EH (cell line): ENCODE results near the gene EIPR1.

Experiments used
- DNase-seq: peaks from one replicate; pipeline ENCODE4 v3.0.0-alpha.2; 2015; ENCODE audit warnings: low read depth

EIPR1 gene

DNA sequence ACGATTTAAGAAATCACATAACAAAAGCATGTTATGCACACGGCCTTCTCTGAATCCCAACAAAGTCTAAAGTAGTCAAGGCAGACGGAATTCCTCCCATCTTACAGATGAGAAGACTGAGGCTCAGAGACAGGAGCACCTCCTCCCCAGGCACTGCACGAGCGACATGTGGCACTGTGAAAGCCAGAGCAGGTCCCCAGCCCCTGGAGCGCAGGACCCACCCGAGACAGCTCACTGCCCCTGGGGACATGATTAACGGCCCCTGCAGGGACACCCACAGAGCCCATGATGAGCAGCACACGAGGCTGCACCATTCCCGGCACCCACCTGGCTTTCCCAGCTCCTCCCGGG lies 53.6 kb downstream of the EIPR1 start:
- DNase-seq = no peak

DNA sequence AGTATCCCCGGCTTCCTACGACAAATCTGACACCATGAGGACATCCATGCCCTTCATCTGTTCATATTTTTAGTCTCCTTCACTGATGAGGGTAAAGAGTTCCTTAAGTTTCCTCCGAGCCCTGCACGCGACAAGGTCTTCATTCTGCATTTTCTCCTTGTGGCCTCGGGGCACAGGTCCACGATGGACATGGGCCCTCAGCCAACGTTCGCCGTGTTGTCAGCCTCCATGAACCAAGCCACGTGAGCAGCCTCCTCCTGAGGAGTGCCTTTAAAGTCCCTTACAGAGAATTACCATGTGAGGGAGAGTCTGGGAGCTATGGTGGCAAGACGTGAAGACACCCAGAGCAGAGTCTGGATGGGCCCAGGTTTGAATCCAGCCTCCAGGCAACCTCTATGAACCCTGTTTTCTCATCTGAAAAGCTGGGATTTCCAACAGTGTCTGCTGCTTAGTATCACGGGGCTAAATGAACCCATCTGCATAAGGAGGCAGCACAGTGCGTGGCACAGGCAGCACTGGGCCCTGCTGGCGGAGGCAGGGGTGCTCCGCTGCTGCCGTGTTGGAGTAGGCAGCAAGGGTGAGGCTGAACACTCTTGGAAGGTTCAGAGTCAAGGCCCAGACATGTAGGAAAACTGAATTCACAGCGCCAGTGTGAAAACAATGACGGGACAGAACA lies 54.1 kb downstream of the EIPR1 start:
- DNase-seq = no peak

DNA sequence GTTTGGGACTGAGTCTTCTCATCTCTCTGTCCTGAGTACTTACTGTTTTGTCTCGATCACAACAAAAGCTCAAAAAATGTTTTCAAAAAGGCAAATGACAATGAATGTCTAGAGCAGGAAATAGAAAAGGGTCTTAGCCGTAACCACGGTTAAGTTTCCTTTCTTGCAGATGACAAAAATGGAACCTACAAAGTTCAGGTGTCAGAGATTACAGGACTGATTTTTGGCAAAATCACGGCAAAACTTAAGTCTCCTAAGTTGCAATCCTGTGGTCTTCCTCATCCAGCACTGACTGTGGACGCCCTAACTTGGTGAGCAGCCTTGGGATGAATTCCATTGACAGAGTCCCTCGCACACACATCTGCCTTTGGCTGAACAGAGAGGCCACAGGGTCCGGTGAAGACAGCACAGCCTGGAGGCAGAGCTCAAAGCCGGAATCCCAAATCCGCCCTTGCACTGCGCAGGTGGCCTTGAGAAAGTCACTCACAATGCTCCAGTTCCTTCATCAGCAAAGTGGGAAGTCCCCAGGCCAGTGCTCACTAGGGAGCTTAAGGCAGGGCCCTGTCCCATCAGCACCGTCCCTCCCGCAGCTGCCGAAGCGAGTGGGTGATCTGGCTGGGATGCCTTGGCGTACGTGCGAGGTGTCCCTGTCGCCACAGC lies 55.2 kb downstream of the EIPR1 start:
- no peak for DNase-seq

DNA sequence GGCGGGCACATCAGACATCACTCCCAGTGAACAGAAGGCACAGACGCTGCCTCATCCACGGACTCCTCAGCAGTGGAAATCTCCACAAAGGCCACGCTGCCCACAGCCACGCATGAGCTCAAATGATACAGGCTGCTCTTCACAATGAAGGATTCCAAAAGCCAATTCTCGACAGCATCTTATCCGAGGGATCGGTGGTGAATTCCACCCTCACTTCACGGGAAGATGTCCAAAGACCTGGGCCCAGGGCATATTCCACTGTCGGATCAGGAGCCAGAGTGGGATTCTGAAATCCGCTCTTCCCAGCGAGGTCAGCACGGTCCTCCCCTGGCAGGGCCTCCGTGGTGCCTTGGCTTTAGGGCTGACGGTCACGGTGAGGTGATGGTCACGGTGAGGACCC lies 55.8 kb downstream of the EIPR1 start:
- DNase-seq = no peak

DNA sequence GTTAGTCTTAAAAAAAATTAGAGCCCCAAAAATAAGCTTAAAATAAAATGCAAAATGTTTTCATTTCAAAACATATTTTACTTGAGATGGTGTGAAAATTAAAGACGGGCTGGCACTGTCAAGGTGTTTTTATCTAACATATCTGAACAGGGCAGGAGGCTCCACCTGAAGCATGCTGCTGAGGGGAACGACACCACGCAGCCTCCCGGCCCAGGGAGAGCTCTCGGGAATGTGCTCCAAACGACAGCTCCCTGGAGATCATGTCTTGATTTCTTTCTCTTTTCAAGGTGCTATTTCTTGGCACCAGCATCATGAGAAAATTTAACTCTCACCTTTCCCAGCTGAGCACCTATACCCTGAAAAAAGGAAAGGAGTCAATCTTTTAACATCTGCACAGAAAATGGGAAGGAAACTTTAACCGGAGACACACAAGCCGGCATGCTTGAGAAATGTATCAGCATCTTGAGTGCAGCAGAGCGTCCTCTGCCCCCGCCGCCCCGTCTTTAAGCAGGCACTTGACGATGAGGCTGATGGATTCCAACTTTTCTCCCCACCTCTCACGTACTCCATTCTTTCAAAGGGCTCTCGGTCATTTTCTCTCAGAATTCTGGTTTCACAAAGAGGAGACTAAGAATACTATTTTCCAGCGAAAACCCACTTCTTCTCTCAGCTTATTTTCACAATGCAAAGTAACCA lies 56.6 kb downstream of the EIPR1 start:
- DNase-seq = no peak

DNA sequence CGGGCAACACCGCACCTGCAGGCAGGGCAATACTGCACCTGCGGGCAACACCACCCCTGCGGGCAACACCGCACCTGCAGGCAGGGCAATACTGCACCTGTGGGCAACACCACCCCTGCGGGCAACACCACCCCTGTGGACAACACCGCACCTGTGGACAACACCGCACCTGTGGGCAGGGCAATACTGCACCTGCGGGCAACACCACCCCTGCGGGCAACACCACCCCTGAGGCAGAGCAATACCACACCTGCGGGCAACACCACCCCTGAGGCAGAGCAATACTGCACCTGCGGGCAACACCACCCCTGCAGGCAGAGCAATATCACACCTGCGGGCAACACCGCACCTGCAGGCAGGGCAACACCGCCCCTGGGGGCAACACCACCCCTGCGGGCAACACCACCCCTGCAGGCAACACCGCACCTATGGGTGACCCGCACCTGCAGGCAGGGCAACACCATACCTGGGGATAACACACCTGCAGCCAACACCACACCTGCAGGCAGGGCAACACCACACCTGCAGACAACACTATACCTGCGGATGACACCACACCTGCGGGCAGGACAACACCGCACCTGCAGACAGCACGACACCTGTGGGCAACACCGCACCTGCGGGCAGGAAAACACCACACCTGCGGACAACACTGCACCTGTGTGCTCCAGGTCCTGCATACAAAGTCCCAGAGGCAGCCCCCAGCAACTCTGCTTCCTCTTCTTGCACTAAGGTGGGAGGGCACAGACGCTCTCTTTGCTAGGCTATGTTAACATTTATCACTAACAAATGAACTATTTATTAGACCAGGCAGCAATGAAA lies 57.7 kb downstream of the EIPR1 start:
- DNase-seq = no peak

DNA sequence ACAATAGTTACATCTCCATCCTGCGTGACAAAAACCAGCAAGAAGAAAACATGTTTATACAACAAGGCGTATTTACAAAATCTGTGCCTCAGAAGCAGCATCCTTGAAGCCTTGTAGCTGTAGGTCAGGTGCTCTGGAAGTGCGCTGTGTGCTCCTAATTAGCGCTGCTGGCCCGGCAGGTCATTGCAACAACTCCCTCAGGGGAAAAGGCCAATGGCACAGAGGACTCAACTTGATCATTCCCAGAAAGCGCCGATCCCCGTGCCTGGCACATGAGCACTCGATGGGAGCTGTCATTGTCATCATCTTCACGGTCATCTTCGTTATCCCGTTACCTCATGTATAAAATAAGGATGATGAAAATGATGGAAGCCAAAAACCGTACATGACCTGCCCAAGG lies 58.5 kb downstream of the EIPR1 start:
- no peak for DNase-seq

DNA sequence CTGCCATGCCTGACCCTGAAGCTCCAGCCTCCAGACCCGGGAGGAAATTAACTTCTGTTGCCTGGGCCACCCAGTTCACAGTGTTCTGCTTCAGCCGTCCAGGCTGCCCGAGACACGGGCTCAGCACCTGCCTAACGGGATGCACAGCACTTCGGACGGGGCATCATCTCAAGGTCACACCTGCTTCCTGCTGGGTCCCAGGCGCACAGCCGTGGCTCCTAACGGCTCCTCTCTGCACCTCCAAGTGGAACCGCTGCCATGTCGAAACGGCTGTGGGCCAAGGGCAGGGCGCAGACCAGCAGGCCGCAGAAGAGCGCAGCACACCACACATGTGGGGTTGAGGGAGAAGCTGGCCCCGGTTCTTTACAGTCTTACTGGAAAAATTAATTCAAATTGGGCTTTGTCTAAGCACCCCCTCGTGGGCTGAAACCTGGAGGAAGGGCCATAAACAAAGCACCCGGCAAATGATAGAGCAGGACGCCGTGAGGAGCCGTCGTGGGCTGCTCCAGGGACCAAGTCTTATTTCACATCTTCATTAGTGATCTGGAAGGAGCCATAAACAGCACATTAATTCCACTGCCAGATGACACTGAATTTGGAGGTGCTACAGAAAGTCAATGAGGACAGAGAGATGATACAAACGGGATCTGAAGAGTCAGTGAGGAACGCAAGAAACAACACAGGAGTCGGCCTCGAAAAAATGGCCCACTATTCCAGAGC lies 59.6 kb downstream of the EIPR1 start:
- DNase-seq = no peak

DNA sequence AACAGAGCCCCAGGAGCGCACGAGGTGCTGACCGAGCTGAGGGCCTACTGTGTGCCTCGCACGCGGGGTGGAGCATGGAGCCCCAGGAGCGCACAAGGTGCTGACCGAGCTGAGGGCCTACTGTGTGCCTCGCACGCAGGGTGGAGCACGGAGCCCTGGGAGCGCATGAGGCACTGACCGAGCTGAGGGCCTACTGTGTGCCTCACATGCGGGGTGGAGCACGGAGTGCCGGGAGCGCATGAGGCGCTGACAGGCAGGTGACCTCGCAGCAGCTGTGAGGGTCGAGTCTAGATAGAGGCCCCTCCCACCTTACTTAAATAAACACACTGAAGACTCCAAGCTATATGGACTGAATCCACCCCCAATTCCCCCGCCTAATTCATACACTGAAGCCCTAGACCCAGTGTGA lies 60.3 kb downstream of the EIPR1 start:
- no peak for DNase-seq

DNA sequence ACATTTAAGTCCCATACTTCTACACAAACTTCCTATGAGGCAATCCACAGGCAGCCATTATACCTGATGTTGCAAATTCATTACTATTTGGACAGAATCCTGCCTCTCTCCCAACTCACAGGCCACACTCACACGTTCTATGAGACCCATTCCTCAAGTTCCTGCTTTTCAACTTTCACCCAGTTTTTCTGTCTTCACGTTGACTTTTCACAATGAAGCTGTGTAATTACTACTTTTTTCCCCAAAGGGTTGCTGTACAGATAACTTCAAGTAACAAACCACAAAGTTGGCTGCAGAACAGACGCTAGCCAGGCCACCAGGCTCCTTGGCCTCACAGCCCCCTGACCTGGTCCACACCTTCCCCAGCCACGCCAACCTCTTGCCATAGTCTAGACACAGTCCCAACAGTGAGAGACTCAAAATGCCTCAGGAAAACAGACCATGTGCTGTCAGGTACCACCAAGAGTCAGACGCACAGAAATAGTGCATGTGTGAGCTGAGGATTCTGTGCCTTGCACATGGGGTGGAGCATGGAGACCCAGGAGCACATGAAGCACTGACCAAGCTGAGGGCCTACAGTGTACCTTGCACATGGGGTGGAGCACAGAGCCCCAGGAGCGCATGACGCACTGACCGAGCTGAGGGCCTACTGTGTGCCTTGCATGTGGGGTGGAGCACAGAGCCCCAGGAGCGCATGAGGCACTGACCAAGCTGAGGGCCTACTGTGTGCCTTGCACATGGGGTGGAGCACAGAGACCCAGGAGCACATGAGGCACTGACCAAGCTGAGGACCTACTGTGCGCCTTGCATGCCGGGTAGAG lies 61.0 kb downstream of the EIPR1 start:
- DNase-seq = no peak

DNA sequence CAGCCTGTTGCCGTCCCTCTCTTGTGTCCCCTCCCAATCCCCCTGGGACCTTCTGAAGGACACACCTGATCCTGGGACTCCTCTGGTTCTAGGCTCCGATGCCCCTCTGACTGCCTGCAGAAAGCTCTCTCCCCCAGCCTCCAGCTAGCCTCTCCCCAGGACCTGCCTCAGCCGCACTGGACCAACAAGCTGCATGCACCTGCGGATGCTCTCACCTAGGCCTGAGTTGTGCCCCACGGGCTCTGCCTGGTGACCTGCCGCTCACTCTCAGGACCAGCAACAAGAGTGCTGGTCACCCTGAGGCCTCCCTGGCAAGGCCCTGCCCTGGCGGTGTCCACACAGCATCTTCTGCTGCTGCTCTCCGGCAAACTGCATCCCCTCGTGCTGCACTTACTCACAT lies 63.0 kb downstream of the EIPR1 start:
- DNase-seq = no peak

DNA sequence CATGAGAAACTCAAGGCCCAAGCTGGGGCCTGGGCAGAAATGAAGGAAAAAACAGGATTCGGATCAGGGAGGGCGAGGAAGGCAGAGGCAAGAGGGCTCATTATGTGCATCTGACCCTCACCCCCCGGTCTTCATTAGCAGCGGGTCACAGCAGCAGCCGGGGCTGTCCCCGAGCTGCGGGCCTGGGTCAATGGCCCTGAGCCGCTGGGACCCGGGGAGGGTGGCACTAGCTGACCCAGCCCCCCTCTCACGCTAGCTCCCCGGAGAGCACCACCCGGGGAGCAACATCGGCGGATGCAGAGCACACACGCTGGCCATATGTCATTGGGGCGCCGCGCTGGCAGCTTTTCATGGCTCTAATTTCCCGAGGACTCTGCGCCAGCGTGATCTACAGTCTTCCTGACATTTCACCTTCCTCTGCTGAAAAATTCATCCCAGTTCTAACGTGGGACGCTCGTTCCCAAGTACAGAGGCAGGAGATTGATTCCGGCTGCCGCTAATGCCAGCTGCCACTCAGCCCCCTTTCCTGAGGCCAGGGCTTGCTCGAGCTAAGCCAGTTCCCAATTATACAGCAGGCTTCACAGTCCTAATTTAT lies 63.7 kb downstream of the EIPR1 start:
- peak; percentile 5 for DNase-seq

DNA sequence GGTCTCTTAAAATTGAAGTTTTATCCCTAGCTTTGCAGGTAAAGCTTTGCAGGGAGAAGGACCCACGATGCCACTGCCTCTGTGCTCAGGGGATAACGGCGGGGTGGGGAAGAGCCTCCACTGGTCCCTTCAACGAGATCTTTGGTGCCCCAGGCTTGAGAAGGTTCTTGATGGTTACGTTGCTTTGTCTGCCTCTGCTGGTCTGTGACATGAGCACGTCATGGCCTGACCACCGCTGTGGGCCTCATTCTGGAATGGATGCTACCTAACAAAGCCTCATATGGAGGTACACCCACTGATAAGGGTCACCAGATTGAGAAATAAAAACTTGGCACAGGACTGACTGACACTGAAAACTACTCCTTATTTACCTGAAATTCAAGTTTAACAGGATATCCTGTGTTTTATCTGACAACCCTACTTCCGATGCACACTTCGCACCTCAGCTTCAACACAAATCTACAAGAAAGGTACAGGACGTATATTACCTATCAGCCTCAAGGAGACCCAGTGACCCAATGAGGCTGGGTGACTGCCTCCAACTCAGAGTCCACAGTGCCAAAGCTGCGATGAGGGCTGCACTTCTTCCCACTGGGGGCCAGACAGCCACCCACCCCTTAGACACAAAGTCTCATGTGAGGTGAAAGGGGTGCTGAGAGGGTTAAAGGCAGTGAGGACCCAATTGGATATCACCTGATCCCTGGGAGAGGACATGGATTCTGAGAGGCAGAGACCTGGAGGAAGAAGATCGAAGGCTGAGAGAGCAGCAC lies 64.9 kb downstream of the EIPR1 start:
- DNase-seq = no peak

DNA sequence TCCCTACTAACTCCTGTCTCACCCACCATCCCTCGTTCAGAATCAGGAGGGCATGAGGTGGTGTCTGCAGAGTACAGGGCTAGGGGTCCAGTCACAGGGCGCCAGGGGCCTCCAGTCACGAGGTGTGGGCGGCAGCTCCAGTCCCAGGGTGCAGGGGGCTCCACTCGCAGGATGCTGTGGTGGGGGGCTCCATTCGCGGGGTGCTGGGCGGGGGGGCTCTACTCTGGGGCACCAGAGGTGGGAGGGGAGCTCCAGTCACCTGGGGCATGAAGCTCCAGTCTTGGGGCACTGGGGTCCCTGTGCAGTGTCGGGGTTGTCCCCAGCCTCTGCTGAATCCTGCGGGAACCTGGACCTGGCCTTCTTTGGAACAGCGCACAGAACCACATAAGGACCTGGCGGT lies 66.0 kb downstream of the EIPR1 start:
- no peak for DNase-seq

DNA sequence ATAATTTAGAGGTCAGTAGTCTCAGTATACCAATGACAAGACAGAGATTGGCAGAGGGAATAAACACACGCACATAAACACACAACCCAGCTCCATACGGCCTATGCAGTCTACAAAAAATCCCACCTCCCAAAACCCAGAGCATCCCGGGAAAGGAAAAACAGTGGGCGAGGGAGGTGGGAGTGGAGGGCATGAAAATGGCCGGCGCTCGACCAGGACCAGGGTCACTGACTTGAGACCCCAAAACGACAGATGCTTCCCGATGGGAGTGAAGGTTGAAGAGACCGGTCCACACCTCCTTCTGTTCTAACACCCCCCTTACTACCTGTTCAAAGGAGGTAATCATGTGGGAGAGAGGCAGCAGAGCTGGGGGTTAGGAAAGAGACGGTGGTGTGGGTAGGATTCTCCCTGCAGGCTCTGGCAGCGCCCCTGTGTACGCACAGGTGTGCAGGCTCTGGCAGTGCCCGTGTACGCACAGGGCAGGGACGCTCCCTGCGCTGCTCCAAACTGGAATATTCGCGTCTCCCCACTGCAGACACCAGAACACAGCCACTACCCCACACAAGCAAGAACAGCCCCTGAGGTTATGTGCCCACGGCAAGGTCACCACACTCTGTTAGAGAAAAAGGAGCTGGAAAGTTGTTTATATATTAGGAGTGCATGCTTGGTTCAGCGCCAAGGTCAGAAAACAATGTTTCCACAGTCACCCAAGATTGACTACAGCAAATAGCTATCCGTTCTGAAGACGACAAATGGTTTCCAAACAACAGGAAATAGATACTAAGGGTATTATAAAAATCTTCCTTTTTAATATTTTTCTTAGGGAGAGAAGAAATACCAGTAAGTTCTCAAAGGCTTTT lies 67.9 kb downstream of the EIPR1 start:
- no peak for DNase-seq

DNA sequence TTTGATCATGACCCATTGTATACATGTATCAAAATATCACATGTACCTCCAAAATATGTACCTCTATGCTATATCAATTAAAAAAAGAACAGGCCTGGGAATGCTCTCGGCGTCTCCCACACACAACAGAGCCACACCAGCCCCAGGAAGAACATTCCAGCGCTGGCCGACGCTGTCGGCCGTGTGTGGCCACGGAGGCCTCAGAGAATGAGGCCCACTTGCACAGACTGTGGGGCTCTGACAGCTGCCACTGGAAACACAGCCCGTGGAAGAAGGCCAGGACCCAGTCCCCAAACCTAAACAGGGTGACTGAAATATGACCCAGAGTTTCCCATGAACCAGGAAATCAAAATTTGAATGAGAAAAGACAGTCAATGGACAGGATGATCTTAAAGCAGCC lies 69.7 kb downstream of the EIPR1 start:
- no peak for DNase-seq

DNA sequence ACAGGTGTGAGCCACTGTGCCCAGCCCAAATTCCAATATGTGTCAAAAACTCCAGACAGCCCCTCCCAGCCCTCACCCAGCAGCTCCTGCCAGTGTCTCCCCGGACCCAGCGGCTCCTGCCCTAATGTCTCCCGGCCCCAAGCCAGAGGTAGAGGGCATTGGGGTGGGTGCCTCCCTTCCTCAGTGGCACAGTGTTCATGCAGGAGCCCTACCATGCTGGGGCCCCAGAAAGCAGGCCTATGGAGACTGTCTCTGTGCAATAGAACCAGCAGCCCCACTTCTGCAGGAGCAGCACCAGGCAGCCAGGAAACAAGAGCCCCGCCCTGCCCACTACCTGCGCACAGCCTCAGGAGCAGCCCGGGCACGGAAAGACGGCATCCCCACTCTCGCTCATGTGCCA lies 70.4 kb downstream of the EIPR1 start:
- DNase-seq = no peak

DNA sequence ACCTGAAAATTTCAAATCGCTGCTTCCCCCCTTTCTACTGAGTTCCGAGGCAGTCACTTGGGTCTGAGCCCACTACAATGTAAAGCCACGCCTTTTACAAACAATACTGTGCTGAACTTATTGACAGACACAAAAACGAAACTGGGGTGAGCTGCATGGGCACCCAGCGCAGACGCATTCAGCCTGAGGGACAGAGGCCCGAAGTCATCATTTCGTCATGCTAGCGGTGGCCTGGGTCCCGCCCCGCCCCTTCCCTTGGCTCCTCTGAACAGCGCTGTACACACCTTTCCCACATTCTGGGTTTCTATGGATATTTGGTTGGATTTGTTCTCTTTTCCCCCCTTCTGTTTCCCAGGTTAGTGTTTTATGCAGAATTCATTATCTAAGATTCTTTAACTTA lies 71.7 kb downstream of the EIPR1 start:
- no peak for DNase-seq

DNA sequence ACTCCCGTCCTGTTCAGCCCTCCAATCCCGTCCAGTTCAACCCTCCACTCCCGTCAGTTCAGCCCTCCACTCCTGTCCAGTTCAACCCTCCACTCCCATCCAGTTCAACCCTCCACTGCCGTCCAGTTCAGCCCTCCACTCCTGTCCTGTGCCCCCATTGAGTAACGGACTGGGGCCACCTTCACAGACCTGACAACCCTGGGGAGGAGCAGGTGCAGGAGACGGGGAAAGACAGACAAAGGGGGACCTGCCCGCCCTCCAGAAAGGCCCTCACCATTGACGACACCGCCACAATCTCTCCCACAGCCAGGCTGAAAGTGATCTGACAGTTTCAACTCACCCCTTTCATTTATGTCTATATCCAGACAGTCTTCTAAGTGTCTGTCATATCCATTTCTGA lies 72.2 kb downstream of the EIPR1 start:
- no peak for DNase-seq
